Activated naive CD4-positive, alpha-beta T cell treated with anti-CD3 and anti-CD28 coated beads, Interleukin-2, amount 50 U/mL, for 16 hours (primary cell): ENCODE measurements around the gene DCTN5.

Experiments
- DNase-seq: peaks from one replicate; pipeline ENCODE4 v3.0.0-alpha.2; 2020

Gene DCTN5

GRCh38 chr16:23666571-23667354, 25.5 kb downstream of the DCTN5 start:
- no peak for DNase-seq

DNA sequence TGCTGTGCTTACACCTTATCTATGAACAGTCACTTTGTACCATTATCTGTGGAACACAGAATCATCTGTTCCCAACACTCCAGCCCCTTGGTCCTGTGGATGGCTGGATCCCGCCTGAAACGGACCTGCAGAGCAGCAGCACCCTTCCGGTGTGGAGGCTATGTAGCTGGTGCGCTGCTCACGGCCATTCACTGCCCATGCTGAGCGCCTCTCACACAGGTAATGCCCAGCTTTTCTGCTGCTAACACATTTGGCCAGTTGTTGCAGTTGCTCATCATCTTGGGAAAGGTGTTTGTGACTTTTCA, 26.0 kb downstream of the DCTN5 start:
- no peak for DNase-seq

DNA sequence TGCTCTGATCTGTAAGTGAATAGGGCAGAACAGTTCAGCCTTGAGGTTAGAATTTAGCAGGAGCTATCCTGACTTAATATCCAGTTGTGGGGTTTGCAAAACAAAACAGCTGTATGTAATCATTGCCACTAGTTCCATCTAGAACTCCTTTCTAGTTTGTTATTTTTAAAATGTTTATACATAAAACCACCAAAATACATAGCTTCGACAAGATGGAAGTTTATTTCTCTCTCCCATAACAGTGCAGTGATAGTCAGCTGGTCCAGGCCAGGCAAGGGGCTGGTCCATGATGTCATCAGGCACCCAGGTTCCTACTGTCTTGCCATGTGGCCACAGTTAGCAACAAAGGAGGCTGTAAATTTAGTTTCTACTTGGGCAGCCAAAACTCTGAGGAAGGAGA, 27.0 kb downstream of the DCTN5 start:
- no peak for DNase-seq

DNA sequence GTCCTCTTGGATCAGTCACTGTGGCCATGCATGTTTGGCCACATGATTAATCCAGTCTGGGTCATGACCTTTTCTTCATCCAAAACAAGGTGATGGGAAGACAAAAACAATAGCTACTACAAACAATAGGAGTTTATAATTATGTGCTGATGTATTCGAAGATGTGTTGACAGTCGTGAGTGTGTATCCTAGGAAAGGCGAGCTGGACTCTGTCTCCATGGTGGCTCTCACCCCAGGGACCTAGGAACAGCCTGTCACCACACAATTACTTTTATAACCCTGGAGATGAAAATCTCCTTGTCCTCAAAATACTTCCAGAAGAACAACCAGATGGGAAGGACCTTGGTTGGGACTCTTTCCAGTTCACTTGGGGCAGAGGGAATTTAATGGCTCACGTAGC, 27.6 kb downstream of the DCTN5 start:
- DNase-seq: no peak

- DNase-seq: peak; percentile 33
Observed at GRCh38 chr16:23670137-23670776, 29.0 kb downstream of the DCTN5 start.

- no peak for DNase-seq
Observed at GRCh38 chr16:23673971-23674614, 32.8 kb downstream of the DCTN5 start.

GRCh38 chr16:23676924-23677480, 35.7 kb downstream of the DCTN5 start:
- DNase-seq: no peak

DNA sequence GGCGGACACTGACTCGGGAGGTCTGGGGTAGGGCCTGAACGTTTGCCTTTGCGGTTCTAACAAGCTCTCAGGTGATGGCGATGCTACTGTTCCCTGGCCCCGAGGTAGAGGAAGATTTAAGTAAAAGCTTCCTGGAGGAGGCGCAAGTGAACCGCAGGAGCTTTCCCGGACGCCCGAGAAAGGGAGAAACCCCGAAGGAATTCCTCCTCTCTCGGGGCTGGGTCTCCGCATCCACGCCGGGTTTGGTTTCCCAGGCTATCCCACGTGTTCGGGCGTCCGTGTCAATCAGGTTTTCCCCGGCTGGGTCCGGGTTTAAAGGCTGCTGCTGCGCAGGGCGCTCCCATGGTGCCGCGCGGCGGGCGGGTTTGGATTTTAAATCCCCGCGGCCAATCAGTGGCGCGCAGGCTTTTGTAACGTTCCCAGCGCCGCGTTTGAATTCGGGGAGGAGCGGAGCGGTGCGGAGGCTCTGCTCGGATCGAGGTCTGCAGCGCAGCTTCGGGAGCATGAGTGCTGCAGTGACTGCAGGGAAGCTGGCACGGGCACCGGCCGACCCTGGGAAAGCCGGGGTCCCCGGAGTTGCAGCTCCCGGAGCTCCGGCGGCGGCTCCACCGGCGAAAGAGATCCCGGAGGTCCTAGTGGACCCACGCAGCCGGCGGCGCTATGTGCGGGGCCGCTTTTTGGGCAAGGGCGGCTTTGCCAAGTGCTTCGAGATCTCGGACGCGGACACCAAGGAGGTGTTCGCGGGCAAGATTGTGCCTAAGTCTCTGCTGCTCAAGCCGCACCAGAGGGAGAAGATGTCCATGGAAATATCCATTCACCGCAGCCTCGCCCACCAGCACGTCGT, 37.4 kb downstream of the DCTN5 start, which contains the start of gene PLK1:
Gene PLK1 (plus strand): TSS at position 460 of the 844 bp plus-strand sequence. CDS start 44 bp downstream, at position 504.
- peak; percentile 78 for DNase-seq

DNA sequence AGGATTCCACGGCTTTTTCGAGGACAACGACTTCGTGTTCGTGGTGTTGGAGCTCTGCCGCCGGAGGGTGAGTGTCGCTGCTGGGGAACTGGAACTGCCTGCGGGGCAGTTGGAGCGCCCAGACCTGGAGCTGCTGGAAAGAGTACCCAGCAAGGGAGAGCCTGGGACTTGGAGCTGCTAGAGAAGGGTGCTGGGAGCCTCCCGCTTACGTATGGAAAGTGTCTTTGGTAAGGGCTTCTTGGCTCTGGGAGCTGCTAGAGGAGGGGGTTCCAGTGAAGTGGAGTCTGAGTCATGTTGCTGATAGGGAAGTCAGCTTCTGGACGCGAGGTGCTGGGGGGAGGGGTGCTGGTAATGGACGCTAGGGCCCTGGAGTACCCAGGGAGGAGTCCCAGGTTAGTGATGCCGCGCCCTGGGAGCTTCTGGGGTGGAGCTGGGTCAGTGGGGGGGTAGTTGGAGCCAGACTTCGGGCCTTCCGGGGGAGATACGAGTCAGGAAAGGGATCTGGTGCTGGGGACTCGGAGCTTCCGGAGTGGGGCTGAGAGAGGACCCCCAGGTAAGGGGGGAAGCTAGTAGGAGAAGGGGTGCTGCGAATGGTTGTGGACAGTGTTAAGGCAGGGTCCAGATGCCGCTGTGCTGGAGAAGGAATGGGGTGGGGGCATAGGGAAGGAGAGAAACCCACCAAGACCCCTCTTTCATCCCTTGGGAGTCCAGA, 38.2 kb downstream of the DCTN5 start:
- no peak for DNase-seq

DNA sequence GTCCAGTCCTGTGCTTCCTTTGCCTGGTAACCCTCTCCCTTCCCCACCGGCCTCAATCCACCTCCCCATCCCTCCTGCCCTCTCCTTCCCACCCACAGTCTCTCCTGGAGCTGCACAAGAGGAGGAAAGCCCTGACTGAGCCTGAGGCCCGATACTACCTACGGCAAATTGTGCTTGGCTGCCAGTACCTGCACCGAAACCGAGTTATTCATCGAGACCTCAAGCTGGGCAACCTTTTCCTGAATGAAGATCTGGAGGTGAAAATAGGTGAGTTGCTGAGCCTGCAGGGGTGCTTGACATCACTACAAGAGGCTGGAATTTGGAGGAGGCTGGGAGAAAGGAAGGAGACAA, 38.7 kb downstream of the DCTN5 start:
- no peak for DNase-seq

DNA sequence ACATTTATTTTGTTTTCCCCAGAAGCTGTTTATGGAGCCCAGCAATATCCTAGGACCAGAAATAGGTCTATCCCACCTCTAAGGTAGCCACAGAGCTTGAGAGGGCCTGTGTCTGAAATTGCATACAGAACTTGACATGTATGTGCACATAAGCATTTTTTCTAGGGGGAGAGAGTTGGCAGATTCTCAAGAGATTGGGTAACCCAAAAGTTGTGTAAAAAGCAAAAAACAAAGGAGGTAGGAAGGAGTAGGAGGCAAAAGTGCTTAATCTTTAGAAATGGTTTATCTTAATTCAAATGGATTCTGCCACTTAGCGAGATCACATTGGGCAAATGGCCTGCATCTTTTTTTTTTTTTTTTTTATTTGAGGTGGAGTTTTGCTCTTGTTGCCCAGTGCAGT, 40.9 kb downstream of the DCTN5 start:
- DNase-seq: no peak

DNA sequence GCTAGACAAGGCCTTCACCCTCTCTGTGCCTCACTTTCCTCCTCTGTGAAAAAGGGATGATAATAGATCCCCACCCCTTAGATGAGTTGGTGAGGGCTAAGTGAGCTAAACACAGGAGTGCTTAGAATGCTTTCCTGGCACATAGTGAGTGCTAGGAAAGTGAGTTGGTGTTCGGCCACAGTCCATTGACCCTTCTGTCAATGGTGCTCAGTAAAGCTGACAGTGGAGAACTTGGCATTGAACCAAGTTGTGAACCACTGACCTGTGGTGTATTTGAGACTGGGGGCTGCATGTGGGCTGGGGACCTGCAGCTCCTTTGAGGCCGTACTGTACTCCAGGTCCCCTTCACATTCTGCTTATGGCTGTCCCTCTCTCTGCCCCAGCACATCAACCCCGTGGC, 42.2 kb downstream of the DCTN5 start:
- DNase-seq: no peak

GRCh38 chr16:23687034-23687808, 46.0 kb downstream of the DCTN5 start:
- no peak for DNase-seq

- DNase-seq: no peak
Observed at GRCh38 chr16:23689442-23690187, 48.3 kb downstream of the DCTN5 start.

GRCh38 chr16:23690771-23691482, 49.7 kb downstream of the DCTN5 start:
- DNase-seq: no peak

DNA sequence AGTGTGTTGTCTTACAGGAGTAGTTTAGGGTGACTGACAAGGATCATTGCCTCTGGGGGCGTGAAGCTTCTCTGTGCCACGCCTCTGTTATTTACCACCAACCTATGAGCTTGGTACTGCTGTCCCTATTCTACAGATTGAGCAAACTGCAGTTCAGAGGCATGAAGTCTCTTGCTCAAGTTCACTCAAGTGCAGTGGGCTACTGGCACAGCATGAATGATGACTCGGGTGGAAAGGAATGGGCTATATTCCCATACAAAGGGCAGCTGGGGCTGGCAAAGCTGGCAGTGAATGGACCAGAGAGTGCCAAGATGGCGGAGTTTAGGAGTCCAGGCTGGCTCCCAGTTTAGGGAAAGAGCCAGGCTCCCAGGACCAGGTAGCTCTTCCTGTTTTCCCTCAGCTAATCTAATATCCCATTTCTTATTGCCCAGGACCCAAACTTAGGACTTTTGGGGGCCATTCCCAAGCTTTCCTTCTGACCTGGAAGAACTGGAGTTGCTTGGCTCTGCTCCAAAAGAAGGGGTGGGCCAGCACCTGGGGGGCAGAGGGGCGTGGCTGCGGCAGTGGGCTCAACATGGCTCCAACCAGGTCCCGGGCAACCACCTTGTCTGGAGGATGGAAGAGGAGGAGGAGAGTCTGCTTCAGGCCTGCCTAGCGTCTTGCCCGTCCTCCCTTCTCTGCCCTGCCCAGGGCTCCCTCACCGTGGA, 50.4 kb downstream of the DCTN5 start:
- no peak for DNase-seq

DNA sequence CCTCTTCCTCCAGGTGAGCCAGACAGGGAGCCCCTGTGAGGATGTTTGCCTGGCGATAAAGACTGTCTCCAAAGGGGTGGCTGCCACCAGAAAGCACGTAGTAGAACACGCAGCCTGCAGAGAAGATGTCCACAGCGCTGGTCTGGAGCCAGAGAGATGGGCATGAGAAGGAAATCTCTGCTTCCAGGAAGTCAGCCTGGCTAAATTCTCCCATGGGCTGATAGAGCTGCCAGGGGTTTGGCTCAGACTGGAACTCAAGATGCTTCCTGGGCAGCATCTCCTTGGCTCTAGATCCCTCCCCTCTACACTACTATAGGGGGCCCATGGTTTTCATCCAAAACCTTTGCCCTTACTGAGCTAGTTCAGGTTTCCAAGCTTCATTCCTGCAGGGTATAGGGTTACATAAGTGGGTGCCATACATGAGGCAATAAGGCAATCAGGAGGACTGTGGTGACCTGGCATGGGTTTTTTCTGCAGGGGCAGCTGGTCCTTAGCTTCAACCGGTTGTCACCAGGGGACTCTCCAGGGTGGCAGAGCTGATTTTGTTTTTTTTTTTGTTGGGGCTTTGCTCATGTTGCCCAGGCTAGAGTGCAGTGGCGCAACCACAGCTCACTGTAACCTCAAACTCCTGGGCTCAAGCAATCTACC, 51.0 kb downstream of the DCTN5 start:
- no peak for DNase-seq

GRCh38 chr16:23694265-23694643, 53.0 kb downstream of the DCTN5 start:
- DNase-seq: no peak
